ENCODE results near the gene PCYT2.

Gene PCYT2

GRCh38 chr17:81934098-81934757 is 23.0 kb upstream of the PCYT2 start:
- TF ChIP-seq CTCF (IDR thresholded peaks at IDR 0.05; ENCODE audit: low read depth, low read length): no peak
- no peak overlapping the region for H3K4me3 ChIP-seq (ENCODE audit: low read depth, low read length)
- in situ Hi-C loops (cut with HindIII; ENCODE audit: low sequenced_read_pairs): no loop called here
- no peak for DNase-seq (ENCODE audit: low read depth, low spot score)

GRCh38 chr17:81933178-81933699 is 22.0 kb upstream of the PCYT2 start:
- in situ Hi-C loops (cut with HindIII; ENCODE audit: low sequenced_read_pairs): no loop called here
- TF ChIP-seq CTCF (IDR thresholded peaks at IDR 0.05; ENCODE audit: low read depth, low read length): no peak
- H3K4me3 ChIP-seq (ENCODE audit: low read depth, low read length): no peak overlapping the region
- DNase-seq (ENCODE audit: low read depth, low spot score): no peak

GRCh38 chr17:81932333-81932983 is 21.3 kb upstream of the PCYT2 start:
- in situ Hi-C loops (cut with HindIII; ENCODE audit: low sequenced_read_pairs): no loop called here
- no peak for DNase-seq (ENCODE audit: low read depth, low spot score)

GRCh38 chr17:81931557-81932332 is 20.5 kb upstream of the PCYT2 start:
- TF ChIP-seq CTCF (IDR thresholded peaks at IDR 0.05; ENCODE audit: low read depth, low read length): no peak
- in situ Hi-C loops (cut with HindIII; ENCODE audit: low sequenced_read_pairs): no loop called here
- no peak overlapping the region for H3K4me3 ChIP-seq (ENCODE audit: low read depth, low read length)
- DNase-seq (ENCODE audit: low read depth, low spot score): no peak

More at GRCh38 chr17:81932333-81932983, 21.3 kb upstream of the PCYT2 start:
- no peak overlapping the region for H3K4me3 ChIP-seq (ENCODE audit: low read depth, low read length)
- TF ChIP-seq CTCF (IDR thresholded peaks at IDR 0.05; ENCODE audit: low read depth, low read length): no peak

GRCh38 chr17:81931189-81931556 is 20.0 kb upstream of the PCYT2 start:
- H3K4me3 ChIP-seq (ENCODE audit: low read depth, low read length): no peak overlapping the region
- TF ChIP-seq CTCF (IDR thresholded peaks at IDR 0.05; ENCODE audit: low read depth, low read length): no peak
- no peak for DNase-seq (ENCODE audit: low read depth, low spot score)
- in situ Hi-C loops (cut with HindIII; ENCODE audit: low sequenced_read_pairs): no loop called here

All from astrocyte of the spinal cord (primary cell).